WTC11 (cell line): Measurements from ENCODE around the gene CADM3. TPM values are rescaled to one million over a fixed set of nuclear protein-coding genes. Genes with fewer than 3 reads are reported as not detected.
A peak's percentile ranks its signal among the peaks of the same experiment; 100 is the strongest.

ENCODE experiments used
- ATAC-seq: fragments of 200-7000 bp; cut with Tn5 transposase; 2 replicates; pipeline ENCODE4 v1.10.0; 2021; ENCODE audit warnings: mild to moderate bottlenecking, moderate library complexity
- CTCF ChIA-PET: fragments of 300-600 bp; sonication (Branson Sonifier 250); formaldehyde crosslinking; loops from one replicate; lab custom pipeline; 2021; ENCODE audit warnings: antibody characterized with exemption; lab: Charles Lee
- POLR2A ChIA-PET: fragments of 350-600 bp; sonication (Branson Sonifier 250); formaldehyde crosslinking; loops from one replicate; lab custom pipeline; 2021; ENCODE audit warnings: antibody characterized with exemption; lab: Charles Lee
- DNase-seq: peaks from one replicate; pipeline ENCODE4 v3.0.0; 2021; ENCODE audit warnings: low spot score
- H3K27ac Mint-ChIP-seq: 2 replicates; pipeline ENCODE4 v1.8.0; 2021; ENCODE audit warnings: mixed read lengths
- H3K27me3 Mint-ChIP-seq: 2 replicates; pipeline ENCODE4 v1.8.0; 2021; ENCODE audit warnings: low read depth, mild to moderate bottlenecking, moderate library complexity, mixed read lengths
- H3K36me3 Mint-ChIP-seq: 2 replicates; pipeline ENCODE4 v1.8.0; 2021; ENCODE audit warnings: mixed read lengths
- H3K4me1 Mint-ChIP-seq: 2 replicates; pipeline ENCODE4 v1.8.0; 2022; ENCODE audit warnings: mixed read lengths
- H3K4me3 Mint-ChIP-seq: 2 replicates; pipeline ENCODE4 v1.8.0; 2021; ENCODE audit warnings: mild to moderate bottlenecking, moderate library complexity, mixed read lengths
- H3K9me3 Mint-ChIP-seq: 2 replicates; pipeline ENCODE4 v1.8.0; 2021; ENCODE audit warnings: mixed read lengths
- ETV6 ChIP-seq: sonication (generic); formaldehyde crosslinking; IDR thresholded peaks from 2 replicates; pipeline ENCODE4 v1.8.1; 2022; ENCODE audit warnings: mild to moderate bottlenecking, missing genetic modification reagents
- GABPB1 ChIP-seq: sonication (generic); formaldehyde crosslinking; IDR thresholded peaks from 2 replicates; pipeline ENCODE4 v1.8.1; 2023; ENCODE audit warnings: mild to moderate bottlenecking, missing genetic modification reagents
- KAT7 ChIP-seq: sonication (generic); formaldehyde crosslinking; IDR thresholded peaks from 2 replicates; pipeline ENCODE4 v1.8.1; 2023; ENCODE audit warnings: missing genetic modification reagents, mild to moderate bottlenecking, borderline replicate concordance
- MXD4 ChIP-seq: fragments of 250-450 bp; sonication (Bioruptor Pico); IDR thresholded peaks from 2 replicates; pipeline ENCODE4 v1.8.0; 2021; ENCODE audit warnings: mild to moderate bottlenecking, moderate library complexity, borderline replicate concordance
- NR2C2 ChIP-seq: sonication (generic); formaldehyde crosslinking; IDR thresholded peaks from 2 replicates; pipeline ENCODE4 v1.8.0; 2022; ENCODE audit warnings: mild to moderate bottlenecking, missing genetic modification reagents
- RELA ChIP-seq: sonication (generic); formaldehyde crosslinking; IDR thresholded peaks from 2 replicates; pipeline ENCODE4 v1.8.1; 2022; ENCODE audit warnings: missing genetic modification reagents, mild to moderate bottlenecking, borderline replicate concordance
- SOX15 ChIP-seq: fragments of 250-450 bp; sonication (Bioruptor Pico); IDR thresholded peaks from 2 replicates; pipeline ENCODE4 v1.9.0; 2021; ENCODE audit warnings: mild to moderate bottlenecking
- TCF7 ChIP-seq: sonication (generic); formaldehyde crosslinking; IDR thresholded peaks from 2 replicates; pipeline ENCODE4 v1.8.0; 2022; ENCODE audit warnings: mild to moderate bottlenecking, low read depth, missing genetic modification reagents, moderate library complexity
- TEAD1 ChIP-seq: sonication (generic); formaldehyde crosslinking; IDR thresholded peaks from 2 replicates; pipeline ENCODE4 v1.8.0; 2022; ENCODE audit warnings: mild to moderate bottlenecking, missing genetic modification reagents
- ZBTB21 ChIP-seq: sonication (generic); formaldehyde crosslinking; IDR thresholded peaks from 2 replicates; pipeline ENCODE4 v1.8.1; 2023; ENCODE audit warnings: mild to moderate bottlenecking, missing genetic modification reagents, borderline replicate concordance
- total RNA-seq: library from RNA; stranded (reverse); gene quantifications from 3 replicates; pipeline ENCODE4 v1.2.3, GENCODE V29; 2021
- TF ChIP-seq, protein P1 (sequence below): sonication (generic); formaldehyde crosslinking; IDR thresholded peaks from 2 replicates; pipeline ENCODE4 v1.8.1; 2023; ENCODE audit warnings: mild to moderate bottlenecking, missing genetic modification reagents
- TF ChIP-seq, protein P2 (sequence below): fragments of 250-450 bp; sonication (Bioruptor Pico); IDR thresholded peaks from 2 replicates; pipeline ENCODE4 v1.9.0; 2021; ENCODE audit warnings: mild to moderate bottlenecking
- TF ChIP-seq, protein P3 (sequence below): sonication (generic); formaldehyde crosslinking; IDR thresholded peaks from 2 replicates; pipeline ENCODE4 v1.8.1; 2022; ENCODE audit warnings: low read depth, mild to moderate bottlenecking, moderate library complexity, missing genetic modification reagents, borderline replicate concordance
- TF ChIP-seq, protein P4 (sequence below): sonication (generic); formaldehyde crosslinking; IDR thresholded peaks from 2 replicates; pipeline ENCODE4 v1.8.1; 2022; ENCODE audit warnings: low read depth, missing genetic modification reagents, borderline replicate concordance
- TF ChIP-seq, protein P5 (sequence below): sonication (generic); formaldehyde crosslinking; IDR thresholded peaks from 2 replicates; pipeline ENCODE4 v1.8.0; 2023; ENCODE audit warnings: mild to moderate bottlenecking, missing genetic modification reagents
- TF ChIP-seq, protein P6 (sequence below): fragments of 250-450 bp; sonication (Bioruptor Pico); IDR thresholded peaks from 2 replicates; pipeline ENCODE4 v1.9.0; 2021; ENCODE audit warnings: moderate library complexity, mild to moderate bottlenecking, inconsistent platforms, borderline replicate concordance

The CADM3 gene
- total RNA-seq, 1 experiment from 2014 or later, result 5.1 TPM

DNA sequence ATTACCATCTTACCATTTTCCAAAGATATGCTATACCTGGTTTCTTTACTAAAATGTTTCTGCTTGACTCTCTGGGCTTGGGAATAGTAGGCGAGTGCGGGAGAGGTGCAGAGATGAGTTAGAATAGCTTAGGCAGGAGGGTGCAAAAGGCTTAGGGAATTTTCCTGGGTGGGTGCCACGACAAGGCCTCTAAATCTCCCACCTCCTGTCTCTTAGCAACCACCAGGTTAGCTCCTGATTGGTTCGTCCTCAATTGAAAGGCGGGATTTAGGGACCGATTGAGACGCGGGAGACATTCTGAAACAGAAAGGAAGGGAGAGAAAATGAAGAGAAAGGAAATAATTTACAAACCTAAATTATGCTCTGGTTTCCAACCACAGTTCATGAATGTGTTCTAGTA, 36.4 kb downstream of the CADM3 start:
- H3K27ac Mint-ChIP-seq, result no peak overlapping the region
- ChIA-PET POLR2A (interaction anchor here (1.0 kb wide), 1 partner anchor 12 kb away, joined by 4 read pairs; no protein-coding TSS in a partner anchor), CTCF (interaction anchor here (0.6 to 10.5 kb wide), 17 partner anchors 9 to 1112 kb away, joined by 3 to 200 read pairs (median 5); partner anchors contain the start of gene CADM3)
- no peak for DNase-seq
- H3K4me3 Mint-ChIP-seq, result peak overlapping the region; percentile 63
- ATAC-seq, result peak; percentile 12; the same call in 1 of the 2 replicates
- peaks cover 44% of the 10 kb centered on the region for H3K4me1 Mint-ChIP-seq
- peaks cover 6% of the 10 kb centered on the region for H3K27me3 Mint-ChIP-seq
- no peaks in the 10 kb centered on the region for H3K36me3 Mint-ChIP-seq
- TF ChIP-seq, protein P1, sequence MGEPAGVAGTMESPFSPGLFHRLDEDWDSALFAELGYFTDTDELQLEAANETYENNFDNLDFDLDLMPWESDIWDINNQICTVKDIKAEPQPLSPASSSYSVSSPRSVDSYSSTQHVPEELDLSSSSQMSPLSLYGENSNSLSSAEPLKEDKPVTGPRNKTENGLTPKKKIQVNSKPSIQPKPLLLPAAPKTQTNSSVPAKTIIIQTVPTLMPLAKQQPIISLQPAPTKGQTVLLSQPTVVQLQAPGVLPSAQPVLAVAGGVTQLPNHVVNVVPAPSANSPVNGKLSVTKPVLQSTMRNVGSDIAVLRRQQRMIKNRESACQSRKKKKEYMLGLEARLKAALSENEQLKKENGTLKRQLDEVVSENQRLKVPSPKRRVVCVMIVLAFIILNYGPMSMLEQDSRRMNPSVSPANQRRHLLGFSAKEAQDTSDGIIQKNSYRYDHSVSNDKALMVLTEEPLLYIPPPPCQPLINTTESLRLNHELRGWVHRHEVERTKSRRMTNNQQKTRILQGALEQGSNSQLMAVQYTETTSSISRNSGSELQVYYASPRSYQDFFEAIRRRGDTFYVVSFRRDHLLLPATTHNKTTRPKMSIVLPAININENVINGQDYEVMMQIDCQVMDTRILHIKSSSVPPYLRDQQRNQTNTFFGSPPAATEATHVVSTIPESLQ (CRISPR knock-in tag), result no peak
- TF ChIP-seq TCF7 (CRISPR knock-in tag) (no peak), GABPB1 (no peak), MXD4 (CRISPR knock-in tag) (no peak), SOX15 (CRISPR knock-in tag) (no peak), KAT7 (CRISPR knock-in tag) (no peak), TEAD1 (CRISPR knock-in tag) (no peak), NR2C2 (CRISPR knock-in tag) (no peak), RELA (CRISPR knock-in tag) (no peak), ZBTB21 (CRISPR knock-in tag) (no peak), ETV6 (CRISPR knock-in tag) (no peak)
- TF ChIP-seq, protein P2, sequence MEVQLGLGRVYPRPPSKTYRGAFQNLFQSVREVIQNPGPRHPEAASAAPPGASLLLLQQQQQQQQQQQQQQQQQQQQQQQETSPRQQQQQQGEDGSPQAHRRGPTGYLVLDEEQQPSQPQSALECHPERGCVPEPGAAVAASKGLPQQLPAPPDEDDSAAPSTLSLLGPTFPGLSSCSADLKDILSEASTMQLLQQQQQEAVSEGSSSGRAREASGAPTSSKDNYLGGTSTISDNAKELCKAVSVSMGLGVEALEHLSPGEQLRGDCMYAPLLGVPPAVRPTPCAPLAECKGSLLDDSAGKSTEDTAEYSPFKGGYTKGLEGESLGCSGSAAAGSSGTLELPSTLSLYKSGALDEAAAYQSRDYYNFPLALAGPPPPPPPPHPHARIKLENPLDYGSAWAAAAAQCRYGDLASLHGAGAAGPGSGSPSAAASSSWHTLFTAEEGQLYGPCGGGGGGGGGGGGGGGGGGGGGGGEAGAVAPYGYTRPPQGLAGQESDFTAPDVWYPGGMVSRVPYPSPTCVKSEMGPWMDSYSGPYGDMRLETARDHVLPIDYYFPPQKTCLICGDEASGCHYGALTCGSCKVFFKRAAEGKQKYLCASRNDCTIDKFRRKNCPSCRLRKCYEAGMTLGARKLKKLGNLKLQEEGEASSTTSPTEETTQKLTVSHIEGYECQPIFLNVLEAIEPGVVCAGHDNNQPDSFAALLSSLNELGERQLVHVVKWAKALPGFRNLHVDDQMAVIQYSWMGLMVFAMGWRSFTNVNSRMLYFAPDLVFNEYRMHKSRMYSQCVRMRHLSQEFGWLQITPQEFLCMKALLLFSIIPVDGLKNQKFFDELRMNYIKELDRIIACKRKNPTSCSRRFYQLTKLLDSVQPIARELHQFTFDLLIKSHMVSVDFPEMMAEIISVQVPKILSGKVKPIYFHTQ (CRISPR knock-in tag), result no peak
- TF ChIP-seq, protein P3, sequence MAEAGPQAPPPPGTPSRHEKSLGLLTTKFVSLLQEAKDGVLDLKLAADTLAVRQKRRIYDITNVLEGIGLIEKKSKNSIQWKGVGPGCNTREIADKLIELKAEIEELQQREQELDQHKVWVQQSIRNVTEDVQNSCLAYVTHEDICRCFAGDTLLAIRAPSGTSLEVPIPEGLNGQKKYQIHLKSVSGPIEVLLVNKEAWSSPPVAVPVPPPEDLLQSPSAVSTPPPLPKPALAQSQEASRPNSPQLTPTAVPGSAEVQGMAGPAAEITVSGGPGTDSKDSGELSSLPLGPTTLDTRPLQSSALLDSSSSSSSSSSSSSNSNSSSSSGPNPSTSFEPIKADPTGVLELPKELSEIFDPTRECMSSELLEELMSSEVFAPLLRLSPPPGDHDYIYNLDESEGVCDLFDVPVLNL (CRISPR knock-in tag), result no peak
- TF ChIP-seq, protein P4, sequence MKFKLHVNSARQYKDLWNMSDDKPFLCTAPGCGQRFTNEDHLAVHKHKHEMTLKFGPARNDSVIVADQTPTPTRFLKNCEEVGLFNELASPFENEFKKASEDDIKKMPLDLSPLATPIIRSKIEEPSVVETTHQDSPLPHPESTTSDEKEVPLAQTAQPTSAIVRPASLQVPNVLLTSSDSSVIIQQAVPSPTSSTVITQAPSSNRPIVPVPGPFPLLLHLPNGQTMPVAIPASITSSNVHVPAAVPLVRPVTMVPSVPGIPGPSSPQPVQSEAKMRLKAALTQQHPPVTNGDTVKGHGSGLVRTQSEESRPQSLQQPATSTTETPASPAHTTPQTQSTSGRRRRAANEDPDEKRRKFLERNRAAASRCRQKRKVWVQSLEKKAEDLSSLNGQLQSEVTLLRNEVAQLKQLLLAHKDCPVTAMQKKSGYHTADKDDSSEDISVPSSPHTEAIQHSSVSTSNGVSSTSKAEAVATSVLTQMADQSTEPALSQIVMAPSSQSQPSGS (CRISPR knock-in tag), result no peak
- TF ChIP-seq, protein P5, sequence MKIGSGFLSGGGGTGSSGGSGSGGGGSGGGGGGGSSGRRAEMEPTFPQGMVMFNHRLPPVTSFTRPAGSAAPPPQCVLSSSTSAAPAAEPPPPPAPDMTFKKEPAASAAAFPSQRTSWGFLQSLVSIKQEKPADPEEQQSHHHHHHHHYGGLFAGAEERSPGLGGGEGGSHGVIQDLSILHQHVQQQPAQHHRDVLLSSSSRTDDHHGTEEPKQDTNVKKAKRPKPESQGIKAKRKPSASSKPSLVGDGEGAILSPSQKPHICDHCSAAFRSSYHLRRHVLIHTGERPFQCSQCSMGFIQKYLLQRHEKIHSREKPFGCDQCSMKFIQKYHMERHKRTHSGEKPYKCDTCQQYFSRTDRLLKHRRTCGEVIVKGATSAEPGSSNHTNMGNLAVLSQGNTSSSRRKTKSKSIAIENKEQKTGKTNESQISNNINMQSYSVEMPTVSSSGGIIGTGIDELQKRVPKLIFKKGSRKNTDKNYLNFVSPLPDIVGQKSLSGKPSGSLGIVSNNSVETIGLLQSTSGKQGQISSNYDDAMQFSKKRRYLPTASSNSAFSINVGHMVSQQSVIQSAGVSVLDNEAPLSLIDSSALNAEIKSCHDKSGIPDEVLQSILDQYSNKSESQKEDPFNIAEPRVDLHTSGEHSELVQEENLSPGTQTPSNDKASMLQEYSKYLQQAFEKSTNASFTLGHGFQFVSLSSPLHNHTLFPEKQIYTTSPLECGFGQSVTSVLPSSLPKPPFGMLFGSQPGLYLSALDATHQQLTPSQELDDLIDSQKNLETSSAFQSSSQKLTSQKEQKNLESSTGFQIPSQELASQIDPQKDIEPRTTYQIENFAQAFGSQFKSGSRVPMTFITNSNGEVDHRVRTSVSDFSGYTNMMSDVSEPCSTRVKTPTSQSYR (CRISPR knock-in tag), result no peak
- TF ChIP-seq, protein P6, sequence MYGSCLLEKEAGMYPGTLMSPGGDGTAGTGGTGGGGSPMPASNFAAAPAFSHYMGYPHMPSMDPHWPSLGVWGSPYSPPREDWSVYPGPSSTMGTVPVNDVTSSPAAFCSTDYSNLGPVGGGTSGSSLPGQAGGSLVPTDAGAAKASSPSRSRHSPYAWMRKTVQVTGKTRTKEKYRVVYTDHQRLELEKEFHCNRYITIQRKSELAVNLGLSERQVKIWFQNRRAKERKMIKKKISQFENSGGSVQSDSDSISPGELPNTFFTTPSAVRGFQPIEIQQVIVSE (CRISPR knock-in tag), result no peak
- no peaks in the 10 kb centered on the region for H3K9me3 Mint-ChIP-seq
